Effector memory CD8-positive, alpha-beta T cell (primary cell): ENCODE data around the gene TCEAL8.
"Not testable (repeated sequence)": the region's sequence is repeated elsewhere in the genome, so short reads cannot be mapped to it uniquely, and the experiment has no call there.

Experiments
- ATAC-seq: fragments of 150-1000 bp; cut with Tn5 transposase; replicated peaks from 2 replicates; pipeline ENCODE4 v1.10.0; 2021; ENCODE audit warnings: mild to moderate bottlenecking, moderate library complexity
- DNase-seq, 3 experiments: peaks; one replicate each; pipeline ENCODE4 v3.0.0; 2021
- H3K27ac Mint-ChIP-seq, 2 donors: one replicate each; pipeline ENCODE4 v1.8.0; 2022; ENCODE audit warnings: mild to moderate bottlenecking in 2 of 2, mixed read lengths in 2 of 2, moderate library complexity in 2 of 2
- H3K27me3 Mint-ChIP-seq, 2 donors: one replicate each; pipeline ENCODE4 v1.8.0; 2022; ENCODE audit warnings: mixed read lengths in 2 of 2
- H3K36me3 Mint-ChIP-seq: one replicate; pipeline ENCODE4 v1.8.0; 2022; ENCODE audit warnings: mild to moderate bottlenecking, moderate library complexity, mixed read lengths; ENCODE audit not compliant: insufficient read depth
- H3K4me1 Mint-ChIP-seq, 2 donors: one replicate each; pipeline ENCODE4 v1.8.0; 2022; ENCODE audit warnings: low read depth in 2 of 2, mixed read lengths in 2 of 2
- H3K4me3 Mint-ChIP-seq, 2 donors: one replicate each; pipeline ENCODE4 v1.8.0; 2022; ENCODE audit warnings: mild to moderate bottlenecking in 2 of 2, mixed read lengths in 2 of 2, moderate library complexity in 2 of 2
- H3K9me3 Mint-ChIP-seq, 2 donors: one replicate each; pipeline ENCODE4 v1.8.0; 2022; ENCODE audit warnings: mixed read lengths in 2 of 2

Gene TCEAL8

GRCh38 chrX:103248553-103248952, 6.4 kb downstream of the TCEAL8 start:
- no peak overlapping the region for H3K4me3 Mint-ChIP-seq
- DNase-seq (peak in 1 of 3 experiments; percentile 1), ATAC-seq (no peak)
- no peaks in the 10 kb centered on the region for H3K9me3 Mint-ChIP-seq
- peaks cover 0 to under 1% of the 10 kb centered on the region in 2 donors for H3K27me3 Mint-ChIP-seq
- no peak overlapping the region for H3K27ac Mint-ChIP-seq
- H3K4me1 Mint-ChIP-seq = peaks cover 0 to 3% of the 10 kb centered on the region in 2 donors
- H3K36me3 Mint-ChIP-seq = no peaks in the 10 kb centered on the region

- Mint-ChIP-seq H3K27me3 (peaks cover 8 to 25% of the 10 kb centered on the region in 2 donors), H3K9me3 (no peaks in the 10 kb centered on the region), H3K4me1 (no peaks in the 10 kb centered on the region), H3K4me3 (no peak overlapping the region), H3K27ac (no peak overlapping the region), H3K36me3 (no peaks in the 10 kb centered on the region)
- DNase-seq (no peak), ATAC-seq (no peak)
Measured at GRCh38 chrX:103240155-103240554, 14.8 kb downstream of the TCEAL8 start.

- Mint-ChIP-seq H3K4me3 (no peak overlapping the region), H3K27ac (no peak overlapping the region), H3K9me3 (no peaks in the 10 kb centered on the region), H3K36me3 (no peaks in the 10 kb centered on the region), H3K27me3 (peaks cover 6 to 16% of the 10 kb centered on the region in 2 donors), H3K4me1 (no peaks in the 10 kb centered on the region)
- no peak for ATAC-seq
- DNase-seq = no peak
Measured at GRCh38 chrX:103236296-103236695, 18.7 kb downstream of the TCEAL8 start.

- not testable (repeated sequence) for H3K9me3 Mint-ChIP-seq, ATAC-seq, H3K27ac Mint-ChIP-seq, H3K4me1 Mint-ChIP-seq, DNase-seq, H3K4me3 Mint-ChIP-seq, H3K36me3 Mint-ChIP-seq
- peaks cover 6 to 17% of the 10 kb centered on the region in 2 donors for H3K27me3 Mint-ChIP-seq
Measured at GRCh38 chrX:103235608-103236007, 19.3 kb downstream of the TCEAL8 start.

GRCh38 chrX:103234869-103235268, 20.1 kb downstream of the TCEAL8 start:
- Mint-ChIP-seq H3K36me3 (no peaks in the 10 kb centered on the region), H3K9me3 (no peaks in the 10 kb centered on the region), H3K27me3 (peaks cover 6 to 17% of the 10 kb centered on the region in 2 donors), H3K4me1 (no peaks in the 10 kb centered on the region), H3K4me3 (no peak overlapping the region), H3K27ac (no peak overlapping the region)
- no peak for DNase-seq
- ATAC-seq = no peak

GRCh38 chrX:103233263-103233662, 21.7 kb downstream of the TCEAL8 start:
- no peak for DNase-seq
- Mint-ChIP-seq H3K27ac (no peak overlapping the region), H3K9me3 (no peaks in the 10 kb centered on the region), H3K4me3 (no peak overlapping the region), H3K36me3 (no peaks in the 10 kb centered on the region), H3K4me1 (no peaks in the 10 kb centered on the region), H3K27me3 (peaks cover 6 to 17% of the 10 kb centered on the region in 2 donors)
- no peak for ATAC-seq

GRCh38 chrX:103225918-103226317, 29.0 kb downstream of the TCEAL8 start:
- H3K27me3 Mint-ChIP-seq = peaks cover 27 to 39% of the 10 kb centered on the region in 2 donors
- H3K36me3 Mint-ChIP-seq, H3K9me3 Mint-ChIP-seq, H3K4me1 Mint-ChIP-seq, H3K4me3 Mint-ChIP-seq, H3K27ac Mint-ChIP-seq, DNase-seq, ATAC-seq: not testable (repeated sequence)

- no peaks in the 10 kb centered on the region for H3K9me3 Mint-ChIP-seq
- peaks cover 42 to 44% of the 10 kb centered on the region in 2 donors for H3K27me3 Mint-ChIP-seq
- H3K27ac Mint-ChIP-seq = no peak overlapping the region
- H3K4me1 Mint-ChIP-seq = no peaks in the 10 kb centered on the region
- no peak overlapping the region for H3K4me3 Mint-ChIP-seq
- DNase-seq (no peak), ATAC-seq (no peak)
- peaks cover 5% of the 10 kb centered on the region for H3K36me3 Mint-ChIP-seq
Measured at GRCh38 chrX:103220511-103221323, 34.2 kb downstream of the TCEAL8 start.

- Mint-ChIP-seq H3K4me1 (peaks cover 0 to 4% of the 10 kb centered on the region in 2 donors), H3K27ac (peak overlapping the region; percentile 92 to 95), H3K4me3 (peak overlapping the region; percentile 59 to 89), H3K36me3 (peaks cover 15% of the 10 kb centered on the region), H3K27me3 (peaks cover 7 to 15% of the 10 kb centered on the region in 2 donors), H3K9me3 (no peaks in the 10 kb centered on the region)
- DNase-seq (peak; percentile 12 to 18 (median 12)), ATAC-seq (peak; percentile 55)
Measured at GRCh38 chrX:103215425-103215991, 39.4 kb downstream of the TCEAL8 start.

GRCh38 chrX:103214870-103215424, 40.0 kb downstream of the TCEAL8 start, which contains the start of gene BEX4:
BEX4 (plus strand) TSS chrX:103215108; CDS start chrX:103216154, 1,046 bp downstream.
- Mint-ChIP-seq H3K4me1 (peaks cover 0 to 4% of the 10 kb centered on the region in 2 donors), H3K27me3 (peaks cover 1 to 15% of the 10 kb centered on the region in 2 donors), H3K27ac (peak within 1 kb of the TSS; percentile 92 to 95), H3K36me3 (peaks cover 15% of the 10 kb centered on the region), H3K4me3 (peak within 1 kb of the TSS; percentile 83 to 89), H3K9me3 (no peaks in the 10 kb centered on the region)
- ATAC-seq = peak; percentile 94
- DNase-seq = peak; percentile 73 to 78 (median 77)

- Mint-ChIP-seq H3K27me3 (no peaks in the 10 kb centered on the region), H3K4me1 (peaks cover 0 to 4% of the 10 kb centered on the region in 2 donors), H3K27ac (no peak overlapping the region), H3K4me3 (no peak overlapping the region), H3K9me3 (no peaks in the 10 kb centered on the region), H3K36me3 (peaks cover 15% of the 10 kb centered on the region)
- DNase-seq (no peak), ATAC-seq (no peak)
Measured at GRCh38 chrX:103212749-103213457, 42.1 kb downstream of the TCEAL8 start.

- Mint-ChIP-seq H3K9me3 (no peaks in the 10 kb centered on the region), H3K4me3 (no peak overlapping the region), H3K4me1 (peaks cover 0 to 4% of the 10 kb centered on the region in 2 donors), H3K27me3 (no peaks in the 10 kb centered on the region), H3K36me3 (peaks cover 14% of the 10 kb centered on the region), H3K27ac (no peak overlapping the region)
- ATAC-seq = no peak
- DNase-seq = peak; percentile 28 to 34 (median 31)
Measured at GRCh38 chrX:103211012-103211715, 43.8 kb downstream of the TCEAL8 start.

- ATAC-seq = no peak
- H3K4me3 Mint-ChIP-seq = no peak overlapping the region
- no peaks in the 10 kb centered on the region for H3K9me3 Mint-ChIP-seq
- peaks cover 7% of the 10 kb centered on the region for H3K36me3 Mint-ChIP-seq
- DNase-seq = no peak
- no peak overlapping the region for H3K27ac Mint-ChIP-seq
- peaks cover 0 to 4% of the 10 kb centered on the region in 2 donors for H3K4me1 Mint-ChIP-seq
- H3K27me3 Mint-ChIP-seq = no peaks in the 10 kb centered on the region
Measured at GRCh38 chrX:103210056-103210455, 44.9 kb downstream of the TCEAL8 start.
